ENCODE measurements around the gene ANKS6.

GRCh38 chr9:98743329-98743728 is 53.0 kb downstream of the ANKS6 start:
- no peak for TF ChIP-seq CTCF (IDR thresholded peaks at IDR 0.05)
- no peak for TF ChIP-seq POLR2A (IDR thresholded peaks at IDR 0.05)
